ENCODE results near the gene DIS3L2. TPM values are rescaled to one million over a fixed set of nuclear protein-coding genes. Genes with fewer than 3 reads are reported as not detected.

DIS3L2 gene
- total and polyA plus RNA-seq, 2 experiments from 2014 or later: 9.3 to 15.6 TPM

GRCh38 chr2:232295971-232296370 is 334.5 kb downstream of the DIS3L2 start:
- in situ Hi-C loops (cut with MboI): no loop called here
- H2AFZ ChIP-seq: no peak overlapping the region
- DNase-seq: no peak
- no peak overlapping the region for H3K27ac ChIP-seq
- H3K4me2 ChIP-seq (ENCODE audit: unreplicated experiment): no peak overlapping the region
- no peaks in the 10 kb centered on the region for H3K27me3 ChIP-seq (replicated peaks; ENCODE audit: insufficient read depth)
- H3K79me2 ChIP-seq (ENCODE audit: insufficient read depth): no peaks in the 10 kb centered on the region
- no peak overlapping the region for H3K4me3 ChIP-seq
- no peaks in the 10 kb centered on the region for H3F3A ChIP-seq (ENCODE audit: insufficient read depth)
- H3K4me1 ChIP-seq (ENCODE audit: insufficient read depth): no peaks in the 10 kb centered on the region
- TF ChIP-seq EZH2phosphoT487 (IDR thresholded peaks at IDR 0.05; ENCODE audit: insufficient read depth, low read depth): no peak
- no peak for TF ChIP-seq EZH2 (IDR thresholded peaks at IDR 0.05; ENCODE audit: insufficient read depth, poor library complexity, severe bottlenecking)
- 94 to 100% methylated on average over 1 of the region's 1 CpG for WGBS, 2 experiments (ENCODE audit: low coverage in 1 of 2, low lambda C conversion rate in 2 of 2, missing lambda C conversion rate in 2 of 2)
- H3K9me3 ChIP-seq (ENCODE audit: low read depth): no peaks in the 10 kb centered on the region
- H3K36me3 ChIP-seq (ENCODE audit: low read depth): no peaks in the 10 kb centered on the region
- H4K20me1 ChIP-seq (ENCODE audit: insufficient read depth): no peaks in the 10 kb centered on the region
- H3K9me2 ChIP-seq (ENCODE audit: insufficient read depth): no peaks in the 10 kb centered on the region
- H3K9ac ChIP-seq: no peak overlapping the region

GRCh38 chr2:232296776-232297525 is 335.4 kb downstream of the DIS3L2 start:
- DNase-seq: peak; percentile 8
- WGBS, 2 experiments (ENCODE audit: low coverage in 1 of 2, low lambda C conversion rate in 2 of 2, missing lambda C conversion rate in 2 of 2): 91 to 100% methylated on average over 3 of the region's 3 CpGs
- Histone ChIP-seq H3K27ac (no peak overlapping the region), H4K20me1 (ENCODE audit: insufficient read depth) (no peaks in the 10 kb centered on the region), H3K4me2 (ENCODE audit: unreplicated experiment) (no peak overlapping the region), H3K9me3 (ENCODE audit: low read depth) (no peaks in the 10 kb centered on the region), H3K9me2 (ENCODE audit: insufficient read depth) (no peaks in the 10 kb centered on the region), H2AFZ (no peak overlapping the region), H3K27me3 (replicated peaks; ENCODE audit: insufficient read depth) (no peaks in the 10 kb centered on the region), H3K36me3 (ENCODE audit: low read depth) (no peaks in the 10 kb centered on the region), H3K4me1 (ENCODE audit: insufficient read depth) (no peaks in the 10 kb centered on the region), H3F3A (ENCODE audit: insufficient read depth) (no peaks in the 10 kb centered on the region), H3K9ac (no peak overlapping the region), H3K79me2 (ENCODE audit: insufficient read depth) (no peaks in the 10 kb centered on the region), H3K4me3 (no peak overlapping the region)
- in situ Hi-C loops (cut with MboI): no loop called here
- TF ChIP-seq EZH2phosphoT487 (IDR thresholded peaks at IDR 0.05; ENCODE audit: insufficient read depth, low read depth): no peak
- no peak for TF ChIP-seq EZH2 (IDR thresholded peaks at IDR 0.05; ENCODE audit: insufficient read depth, poor library complexity, severe bottlenecking)

GRCh38 chr2:232299084-232299483 is 337.6 kb downstream of the DIS3L2 start:
- H3K9ac ChIP-seq: no peak overlapping the region
- H3K9me3 ChIP-seq (ENCODE audit: low read depth): no peaks in the 10 kb centered on the region
- no peaks in the 10 kb centered on the region for H3K36me3 ChIP-seq (ENCODE audit: low read depth)
- no peaks in the 10 kb centered on the region for H3K4me1 ChIP-seq (ENCODE audit: insufficient read depth)
- no peaks in the 10 kb centered on the region for H3F3A ChIP-seq (ENCODE audit: insufficient read depth)
- no peaks in the 10 kb centered on the region for H3K79me2 ChIP-seq (ENCODE audit: insufficient read depth)
- in situ Hi-C loops (cut with MboI): no loop called here
- 91 to 93% methylated on average over 5 of the region's 5 CpGs for WGBS, 2 experiments (ENCODE audit: low coverage in 1 of 2, low lambda C conversion rate in 2 of 2, missing lambda C conversion rate in 2 of 2)
- DNase-seq: no peak
- no peak overlapping the region for H3K4me2 ChIP-seq (ENCODE audit: unreplicated experiment)
- no peak overlapping the region for H2AFZ ChIP-seq
- TF ChIP-seq EZH2 (IDR thresholded peaks at IDR 0.05; ENCODE audit: insufficient read depth, poor library complexity, severe bottlenecking) (no peak), EZH2phosphoT487 (IDR thresholded peaks at IDR 0.05; ENCODE audit: insufficient read depth, low read depth) (no peak)
- no peaks in the 10 kb centered on the region for H3K27me3 ChIP-seq (replicated peaks; ENCODE audit: insufficient read depth)
- H3K27ac ChIP-seq: no peak overlapping the region
- no peaks in the 10 kb centered on the region for H4K20me1 ChIP-seq (ENCODE audit: insufficient read depth)
- no peak overlapping the region for H3K4me3 ChIP-seq
- H3K9me2 ChIP-seq (ENCODE audit: insufficient read depth): no peaks in the 10 kb centered on the region

- Histone ChIP-seq H3K4me3 (no peak overlapping the region), H3K4me1 (ENCODE audit: insufficient read depth) (no peaks in the 10 kb centered on the region), H3K36me3 (ENCODE audit: low read depth) (no peaks in the 10 kb centered on the region), H3K79me2 (ENCODE audit: insufficient read depth) (no peaks in the 10 kb centered on the region), H3K9me2 (ENCODE audit: insufficient read depth) (no peaks in the 10 kb centered on the region), H3K27ac (no peak overlapping the region), H3F3A (ENCODE audit: insufficient read depth) (no peaks in the 10 kb centered on the region), H3K4me2 (ENCODE audit: unreplicated experiment) (no peak overlapping the region), H4K20me1 (ENCODE audit: insufficient read depth) (no peaks in the 10 kb centered on the region), H3K9ac (no peak overlapping the region), H3K9me3 (ENCODE audit: low read depth) (no peaks in the 10 kb centered on the region), H2AFZ (no peak overlapping the region), H3K27me3 (replicated peaks; ENCODE audit: insufficient read depth) (no peaks in the 10 kb centered on the region)
- in situ Hi-C loops (cut with MboI): no loop called here
- DNase-seq: no peak
- 86 to 88% methylated on average over 6 of the region's 6 CpGs for WGBS, 2 experiments (ENCODE audit: low coverage in 1 of 2, low lambda C conversion rate in 2 of 2, missing lambda C conversion rate in 2 of 2)
- TF ChIP-seq EZH2phosphoT487 (IDR thresholded peaks at IDR 0.05; ENCODE audit: insufficient read depth, low read depth) (no peak), EZH2 (IDR thresholded peaks at IDR 0.05; ENCODE audit: insufficient read depth, poor library complexity, severe bottlenecking) (no peak)
These were observed 338.6 kb downstream of the DIS3L2 start for GRCh38 chr2:232299927-232300674.
